ENCODE results near the gene VAPA. TPM values are rescaled to one million over a fixed set of nuclear protein-coding genes. Genes with fewer than 3 reads are reported as not detected.
A peak's percentile ranks its signal among the peaks of the same experiment; 100 is the strongest.
"Not testable (repeated sequence)": the region's sequence is repeated elsewhere in the genome, so short reads cannot be mapped to it uniquely, and the experiment has no call there.

The VAPA gene
- total RNA-seq, 2 experiments from 2014 or later, result 150 to 159 TPM

DNA sequence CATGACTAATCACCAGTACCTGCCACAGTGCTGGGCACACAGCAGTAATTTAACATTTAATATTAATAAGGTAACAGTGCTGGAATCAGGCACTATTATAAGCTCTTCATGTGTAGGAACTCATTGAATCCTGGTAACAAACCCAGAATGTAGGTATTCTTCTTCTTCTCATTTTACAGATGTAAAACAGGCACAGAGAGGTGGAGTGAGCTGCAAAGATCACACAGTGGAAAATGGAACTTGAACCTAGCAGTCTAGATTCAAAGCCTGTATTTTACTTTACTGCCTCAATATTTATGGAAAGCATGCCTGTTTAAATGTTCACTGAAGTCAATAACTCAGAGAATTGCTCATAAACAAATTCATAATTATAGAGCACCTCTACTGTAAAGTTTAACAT is 3.7 kb upstream of the VAPA start:
- CTCF ChIA-PET, result no interaction called here
- H3K4me3 Mint-ChIP-seq, result no peak overlapping the region
- peaks cover 5% of the 10 kb centered on the region for H3K27me3 Mint-ChIP-seq (ENCODE audit: low read depth)
- H3K4me1 Mint-ChIP-seq (ENCODE audit: low read depth), result peaks cover 8% of the 10 kb centered on the region
- no peaks in the 10 kb centered on the region for H3K36me3 Mint-ChIP-seq (ENCODE audit: low read depth)
- H3K27ac Mint-ChIP-seq, result no peak overlapping the region
- H3K9me3 Mint-ChIP-seq, result no peaks in the 10 kb centered on the region
- no peak for DNase-seq
- intact Hi-C loops (cut with micrococcal nuclease), result no loop called here

GRCh38 chr18:9910661-9911060 is 3.2 kb upstream of the VAPA start:
- no peak for DNase-seq
- H3K9me3 Mint-ChIP-seq, result no peaks in the 10 kb centered on the region
- CTCF ChIA-PET, result no interaction called here
- intact Hi-C loops (cut with micrococcal nuclease), result no loop called here
- no peaks in the 10 kb centered on the region for H3K36me3 Mint-ChIP-seq (ENCODE audit: low read depth)
- peaks cover 5% of the 10 kb centered on the region for H3K27me3 Mint-ChIP-seq (ENCODE audit: low read depth)
- H3K4me3 Mint-ChIP-seq, result no peak overlapping the region
- peaks cover 13% of the 10 kb centered on the region for H3K4me1 Mint-ChIP-seq (ENCODE audit: low read depth)
- H3K27ac Mint-ChIP-seq, result no peak overlapping the region

GRCh38 chr18:9911226-9911625 is 2.6 kb upstream of the VAPA start:
- no peak overlapping the region for H3K4me3 Mint-ChIP-seq
- CTCF ChIA-PET, result no interaction called here
- H3K27me3 Mint-ChIP-seq (ENCODE audit: low read depth), result no peaks in the 10 kb centered on the region
- H3K4me1 Mint-ChIP-seq (ENCODE audit: low read depth), result peaks cover 19% of the 10 kb centered on the region
- no peaks in the 10 kb centered on the region for H3K9me3 Mint-ChIP-seq
- H3K36me3 Mint-ChIP-seq (ENCODE audit: low read depth), result no peaks in the 10 kb centered on the region
- no peak overlapping the region for H3K27ac Mint-ChIP-seq
- DNase-seq, result no peak
- intact Hi-C loops (cut with micrococcal nuclease), result no loop called here

DNA sequence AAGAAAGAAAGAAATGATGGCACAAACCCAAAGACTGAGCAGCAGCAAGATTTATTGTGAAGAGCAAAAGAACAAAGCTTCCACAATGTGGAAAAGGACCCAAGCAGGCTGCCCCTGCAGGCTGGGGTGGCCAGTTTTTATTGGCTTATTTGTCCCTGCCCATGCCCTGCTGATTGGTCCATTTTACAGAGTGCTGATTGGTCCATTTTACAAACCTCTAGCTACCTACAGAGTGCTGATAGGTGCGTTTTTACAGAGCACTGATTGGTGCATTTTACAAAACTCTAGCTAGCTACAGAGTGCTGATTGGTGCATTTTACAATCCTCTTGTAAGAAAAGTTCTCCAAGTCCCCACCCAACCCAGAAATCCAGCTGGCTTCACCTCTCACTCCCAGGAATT is 1.5 kb upstream of the VAPA start:
- CTCF ChIA-PET; H3K36me3 Mint-ChIP-seq (ENCODE audit: low read depth): not testable (repeated sequence)

DNA sequence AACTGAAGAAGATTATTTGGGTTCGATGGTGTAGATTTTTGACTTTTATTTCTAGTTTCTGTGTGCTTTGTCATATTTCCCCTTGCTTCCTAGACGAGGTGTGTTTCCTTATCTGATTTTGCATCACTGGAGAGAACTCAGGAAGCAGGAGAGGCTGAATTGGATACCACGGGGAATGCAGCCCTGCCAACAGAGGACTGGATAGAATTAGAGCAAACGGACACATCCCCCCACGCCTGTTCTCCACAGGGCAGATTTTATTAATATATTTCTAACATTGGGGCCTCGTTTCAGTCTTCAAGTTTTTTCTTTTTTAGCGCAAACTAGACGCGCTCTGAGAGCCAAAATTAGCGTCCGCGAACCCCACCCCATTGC is 678 bp upstream of the VAPA start:
- Mint-ChIP-seq H3K36me3 (ENCODE audit: low read depth) (no peaks in the 10 kb centered on the region), H3K27me3 (ENCODE audit: low read depth) (no peaks in the 10 kb centered on the region), H3K27ac (peak overlapping the region; percentile 93), H3K4me3 (peak overlapping the region; percentile 91), H3K9me3 (no peaks in the 10 kb centered on the region), H3K4me1 (ENCODE audit: low read depth) (peaks cover 25% of the 10 kb centered on the region)
- intact Hi-C loops (cut with micrococcal nuclease), result loop anchor here (1.0 to 2.0 kb wide), 6 partner anchors 508 to 1304 kb away; partner anchors contain the start of genes ANKRD12, MTCL1, RAB12 and TWSG1
- no peak for DNase-seq
- CTCF ChIA-PET, result interaction anchor here (0.7 to 0.9 kb wide), 2 partner anchors 38 to 917 kb away, joined by 3 read pairs; no protein-coding TSS in a partner anchor

More for the DNA sequence above, 1.5 kb upstream of the VAPA start:
- not testable (repeated sequence) for H3K9me3 Mint-ChIP-seq; H3K27me3 Mint-ChIP-seq (ENCODE audit: low read depth); H3K27ac Mint-ChIP-seq; DNase-seq; H3K4me3 Mint-ChIP-seq
- H3K4me1 Mint-ChIP-seq (ENCODE audit: low read depth), result peaks cover 25% of the 10 kb centered on the region
- intact Hi-C loops (cut with micrococcal nuclease), result loop anchor here (2.0 kb wide), 4 partner anchors 507 to 1207 kb away; partner anchors contain the start of genes ANKRD12, MTCL1 and TWSG1

DNA sequence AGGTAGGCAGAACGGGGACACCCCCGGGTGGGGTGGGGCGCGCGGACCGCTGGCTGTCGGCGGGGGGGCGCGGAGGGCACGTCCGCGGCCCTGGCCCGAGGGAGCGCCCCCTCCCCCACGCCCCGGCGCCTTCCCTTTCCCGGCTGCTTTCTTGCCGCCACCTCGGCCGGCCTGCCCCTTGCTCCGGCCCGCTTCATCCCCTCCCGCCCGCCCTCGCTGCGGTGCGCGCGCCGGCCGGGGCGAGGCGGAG is 443 bp downstream of the VAPA start:
- Mint-ChIP-seq H3K4me1 (ENCODE audit: low read depth) (peaks cover 25% of the 10 kb centered on the region), H3K36me3 (ENCODE audit: low read depth) (no peaks in the 10 kb centered on the region), H3K27me3 (ENCODE audit: low read depth) (no peaks in the 10 kb centered on the region), H3K27ac (peak overlapping the region; percentile 81), H3K4me3 (peak overlapping the region; percentile 91), H3K9me3 (no peaks in the 10 kb centered on the region)
- intact Hi-C loops (cut with micrococcal nuclease), result loop anchor here (2.0 kb wide), 2 partner anchors 37 to 811 kb away; partner anchors contain the start of gene NDUFV2
- CTCF ChIA-PET, result interaction anchor here (0.7 to 0.9 kb wide), 2 partner anchors 37 to 296 kb away, joined by 3 to 4 read pairs; no protein-coding TSS in a partner anchor
- DNase-seq, result no peak

GRCh38 chr18:9914584-9915290 is 921 bp downstream of the VAPA start:
- DNase-seq, result peak; percentile 87
- H3K4me3 Mint-ChIP-seq, result peak overlapping the region; percentile 81
- intact Hi-C loops (cut with micrococcal nuclease), result loop anchor here (1.0 to 5.0 kb wide), 6 partner anchors 36 to 1938 kb away; partner anchors contain the start of genes CHMP1B, NDUFV2 and RALBP1
- CTCF ChIA-PET, result interaction anchor here (0.6 to 0.7 kb wide), 2 partner anchors 192 to 296 kb away, joined by 3 to 4 read pairs; no protein-coding TSS in a partner anchor
- H3K27me3 Mint-ChIP-seq (ENCODE audit: low read depth), result no peaks in the 10 kb centered on the region
- H3K36me3 Mint-ChIP-seq (ENCODE audit: low read depth), result no peaks in the 10 kb centered on the region
- H3K4me1 Mint-ChIP-seq (ENCODE audit: low read depth), result peaks cover 25% of the 10 kb centered on the region
- no peaks in the 10 kb centered on the region for H3K9me3 Mint-ChIP-seq
- peak overlapping the region; percentile 89 for H3K27ac Mint-ChIP-seq

DNA sequence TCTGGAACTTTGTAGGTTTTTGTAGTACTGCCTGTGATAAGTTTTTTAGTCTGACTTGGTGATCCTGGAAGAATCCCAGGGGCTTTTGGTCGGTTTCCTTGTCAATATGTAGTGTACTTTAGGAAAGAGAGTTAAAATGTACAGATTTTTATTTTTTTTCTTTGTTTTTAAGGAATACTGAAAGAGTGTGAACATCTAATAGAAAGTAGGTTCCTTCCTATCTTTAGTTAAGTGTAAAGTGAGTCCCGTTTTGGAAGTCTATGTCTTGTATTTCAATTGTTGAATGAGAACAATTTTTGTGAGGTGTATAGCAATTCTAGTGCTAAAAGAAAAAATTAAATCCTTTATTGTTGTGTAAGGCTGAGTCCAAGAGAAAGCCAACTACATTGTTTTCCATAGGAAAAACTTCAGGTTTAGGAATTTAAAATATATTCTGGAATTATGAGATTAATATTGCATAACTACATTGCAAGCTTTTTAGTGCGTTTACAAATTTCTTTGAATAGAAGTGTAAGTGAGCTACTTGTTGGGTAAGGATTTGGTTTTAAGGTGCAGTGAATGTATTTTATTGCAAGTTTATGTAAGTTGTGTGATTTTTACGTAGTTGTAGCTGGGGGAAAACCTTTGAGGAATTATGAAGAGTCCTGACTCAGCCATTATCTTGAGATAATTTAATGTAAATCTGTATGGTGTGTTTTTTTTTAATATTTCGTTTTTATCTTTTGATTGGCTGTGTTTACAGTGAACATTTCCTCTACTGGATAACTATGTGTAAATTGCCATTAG is 1.7 kb downstream of the VAPA start:
- CTCF ChIA-PET, result interaction anchor here (0.5 to 0.6 kb wide), 3 partner anchors 125 to 676 kb away, joined by 3 to 5 read pairs (median 3); no protein-coding TSS in a partner anchor
- H3K27me3 Mint-ChIP-seq (ENCODE audit: low read depth), result no peaks in the 10 kb centered on the region
- intact Hi-C loops (cut with micrococcal nuclease), result loop anchor here (1.0 to 5.0 kb wide), 7 partner anchors 11 to 1937 kb away; partner anchors contain the start of genes CHMP1B, NDUFV2 and RALBP1
- H3K36me3 Mint-ChIP-seq (ENCODE audit: low read depth), result no peaks in the 10 kb centered on the region
- peak overlapping the region; percentile 81 for H3K4me3 Mint-ChIP-seq
- peak overlapping the region; percentile 89 for H3K27ac Mint-ChIP-seq
- H3K4me1 Mint-ChIP-seq (ENCODE audit: low read depth), result peaks cover 25% of the 10 kb centered on the region
- no peaks in the 10 kb centered on the region for H3K9me3 Mint-ChIP-seq
- DNase-seq, result no peak

DNA sequence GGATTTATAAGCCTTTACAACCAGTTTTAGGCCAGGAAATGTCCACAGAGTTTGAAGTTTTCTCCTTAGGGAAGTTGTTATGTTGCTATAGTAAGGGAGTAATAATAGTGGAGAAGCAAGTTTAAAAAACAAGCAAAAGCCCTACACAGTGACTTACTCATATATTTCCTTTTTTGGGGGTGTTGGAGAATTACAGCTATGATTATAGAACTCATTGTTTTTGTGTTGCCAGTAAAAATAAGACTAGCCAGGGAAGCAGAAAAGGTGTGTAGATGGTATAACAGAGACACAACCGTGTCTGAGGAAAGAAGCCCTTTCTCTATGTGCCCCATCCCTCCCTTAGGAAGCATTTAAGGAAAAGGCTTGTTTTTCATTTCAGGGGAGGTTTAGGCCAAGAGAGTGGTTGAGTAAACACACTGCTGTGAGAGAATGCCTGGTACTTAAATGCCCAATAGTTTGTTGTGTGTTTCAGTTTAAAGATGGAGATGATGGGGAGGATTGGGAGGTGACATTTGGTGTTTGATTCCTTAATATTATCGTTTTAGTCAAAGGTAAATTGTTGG is 2.3 kb downstream of the VAPA start:
- intact Hi-C loops (cut with micrococcal nuclease), result loop anchor here (1.0 to 5.0 kb wide), 2 partner anchors 10 to 1936 kb away; partner anchors contain the start of gene CHMP1B
- H3K36me3 Mint-ChIP-seq (ENCODE audit: low read depth), result no peaks in the 10 kb centered on the region
- H3K27ac Mint-ChIP-seq, result peak overlapping the region; percentile 89
- H3K4me1 Mint-ChIP-seq (ENCODE audit: low read depth), result peaks cover 25% of the 10 kb centered on the region
- H3K9me3 Mint-ChIP-seq, result no peaks in the 10 kb centered on the region
- CTCF ChIA-PET, result no interaction called here
- H3K27me3 Mint-ChIP-seq (ENCODE audit: low read depth), result no peaks in the 10 kb centered on the region
- H3K4me3 Mint-ChIP-seq, result peak overlapping the region; percentile 81
- no peak for DNase-seq

GRCh38 chr18:9916808-9917207 is 3.0 kb downstream of the VAPA start:
- peak overlapping the region; percentile 89 for H3K27ac Mint-ChIP-seq
- intact Hi-C loops (cut with micrococcal nuclease), result loop anchor here (1.0 to 5.0 kb wide), 2 partner anchors 9 to 1935 kb away; partner anchors contain the start of gene CHMP1B
- no peak for DNase-seq

DNA sequence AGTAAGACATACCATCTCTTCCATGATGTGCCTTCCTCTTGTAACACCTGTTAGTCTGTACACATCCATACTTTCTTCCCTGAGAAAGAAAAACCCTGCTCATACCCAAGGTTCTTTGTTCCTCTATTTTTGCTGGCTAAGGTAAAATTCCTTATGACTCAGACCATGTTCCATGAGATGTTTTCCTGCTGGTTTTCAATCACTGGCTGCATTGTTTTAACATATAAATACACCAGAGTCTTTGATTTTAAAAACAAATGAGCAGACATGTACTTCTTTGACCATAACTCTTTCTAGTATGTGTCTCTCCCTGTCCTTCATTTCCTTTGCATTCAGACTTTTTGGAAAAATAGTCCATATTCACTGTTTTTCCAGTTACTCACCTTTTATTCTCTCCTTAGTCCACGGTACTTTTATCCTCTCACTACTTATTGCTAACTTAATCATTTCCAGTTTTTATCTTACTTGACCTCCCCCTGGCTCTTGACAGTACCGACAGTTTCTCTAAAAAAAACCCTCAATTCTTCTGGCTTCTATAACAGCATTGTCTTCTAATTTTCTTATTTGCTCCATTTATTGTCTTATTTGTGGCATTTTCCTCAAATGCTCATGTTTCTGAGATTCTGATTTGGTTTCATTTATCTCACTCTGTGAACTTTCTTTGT is 4.3 kb downstream of the VAPA start:
- DNase-seq, result no peak
- intact Hi-C loops (cut with micrococcal nuclease), result loop anchor here (5.0 kb wide), 1 partner anchor 1934 kb away; the partner anchor contains the start of gene CHMP1B
- Mint-ChIP-seq H3K4me3 (no peak overlapping the region), H3K9me3 (no peaks in the 10 kb centered on the region), H3K27me3 (ENCODE audit: low read depth) (no peaks in the 10 kb centered on the region), H3K27ac (no peak overlapping the region), H3K36me3 (ENCODE audit: low read depth) (peaks cover 2% of the 10 kb centered on the region), H3K4me1 (ENCODE audit: low read depth) (peaks cover 28% of the 10 kb centered on the region)
- CTCF ChIA-PET, result no interaction called here

More at GRCh38 chr18:9916808-9917207, 3.0 kb downstream of the VAPA start:
- CTCF ChIA-PET, result no interaction called here
- Mint-ChIP-seq H3K36me3 (ENCODE audit: low read depth) (peaks cover 2% of the 10 kb centered on the region), H3K9me3 (no peaks in the 10 kb centered on the region), H3K4me3 (no peak overlapping the region), H3K27me3 (ENCODE audit: low read depth) (no peaks in the 10 kb centered on the region), H3K4me1 (ENCODE audit: low read depth) (peaks cover 25% of the 10 kb centered on the region)

All from activated naive CD4-positive, alpha-beta T cell treated with anti-CD3 and anti-CD28 coated beads for 36 hours (primary cell).